ENCODE results near the gene ATF6.
"Not testable (repeated sequence)": the region's sequence is repeated elsewhere in the genome, so short reads cannot be mapped to it uniquely, and the experiment has no call there.

The ATF6 gene

GRCh38 chr1:161781995-161782394 is 15.9 kb downstream of the ATF6 start:
- FAIRE-seq, result no peak

- no peak for FAIRE-seq
Observed at GRCh38 chr1:161782886-161783285, 16.8 kb downstream of the ATF6 start.

- no peak for FAIRE-seq
Observed at GRCh38 chr1:161784968-161785367, 18.8 kb downstream of the ATF6 start.

- FAIRE-seq, result no peak
Observed at GRCh38 chr1:161787355-161787754, 21.2 kb downstream of the ATF6 start.

GRCh38 chr1:161790587-161791317 is 24.6 kb downstream of the ATF6 start:
- FAIRE-seq, result no peak

GRCh38 chr1:161791904-161792655 is 26.0 kb downstream of the ATF6 start:
- FAIRE-seq, result no peak

- FAIRE-seq, result peak; percentile 95
Observed at GRCh38 chr1:161792740-161793139, 26.6 kb downstream of the ATF6 start.

GRCh38 chr1:161799792-161800191 is 33.7 kb downstream of the ATF6 start:
- FAIRE-seq, result no peak

GRCh38 chr1:161801955-161802354 is 35.8 kb downstream of the ATF6 start:
- FAIRE-seq, result no peak

GRCh38 chr1:161803181-161803580 is 37.1 kb downstream of the ATF6 start:
- FAIRE-seq, result no peak

- FAIRE-seq, result no peak
Observed at GRCh38 chr1:161805399-161806197, 39.5 kb downstream of the ATF6 start.

GRCh38 chr1:161809202-161809601 is 43.1 kb downstream of the ATF6 start:
- not testable (repeated sequence) for FAIRE-seq

- not testable (repeated sequence) for FAIRE-seq
Observed at GRCh38 chr1:161809656-161810055, 43.5 kb downstream of the ATF6 start.

GRCh38 chr1:161810780-161811179 is 44.7 kb downstream of the ATF6 start:
- no peak for FAIRE-seq

- no peak for FAIRE-seq
Observed at GRCh38 chr1:161816201-161816600, 50.1 kb downstream of the ATF6 start.

- no peak for FAIRE-seq
Observed at GRCh38 chr1:161817176-161817730, 51.1 kb downstream of the ATF6 start.

- no peak for FAIRE-seq
Observed at GRCh38 chr1:161820914-161821313, 54.8 kb downstream of the ATF6 start.

GRCh38 chr1:161824618-161825017 is 58.5 kb downstream of the ATF6 start:
- no peak for FAIRE-seq

GRCh38 chr1:161825831-161826230 is 59.7 kb downstream of the ATF6 start:
- no peak for FAIRE-seq

- no peak for FAIRE-seq
Observed at GRCh38 chr1:161826478-161826877, 60.4 kb downstream of the ATF6 start.

- FAIRE-seq, result no peak
Observed at GRCh38 chr1:161827786-161828185, 61.7 kb downstream of the ATF6 start.

- not testable (repeated sequence) for FAIRE-seq
Observed at GRCh38 chr1:161832299-161832907, 66.3 kb downstream of the ATF6 start.
